Stimulated activated CD8-positive, alpha-beta memory T cell treated with anti-CD3 and anti-CD28 coated beads, Interleukin-4, amount 100 ng/mL, for 1 hour (primary cell): ENCODE measurements around the gene NPTXR.

ENCODE experiments used
- DNase-seq, 2 donors: peaks; one replicate each; pipeline ENCODE4 v3.0.0-alpha.2; 2020; ENCODE audit warnings: low read depth in 2 of 2, low spot score in 1 of 2

Gene NPTXR

GRCh38 chr22:38843657-38844314 is at the start of gene NPTXR:
TSS of gene NPTXR (minus strand) at chr22:38844028.
- DNase-seq: no peak

- DNase-seq: no peak
These were observed 47.4 kb upstream of the NPTXR start for GRCh38 chr22:38891256-38891655.

- no peak for DNase-seq
These were observed 46.5 kb upstream of the NPTXR start for GRCh38 chr22:38890377-38890776.

GRCh38 chr22:38886333-38886732 is 42.5 kb upstream of the NPTXR start:
- no peak for DNase-seq

- no peak for DNase-seq
These were observed 39.3 kb upstream of the NPTXR start for GRCh38 chr22:38882972-38883622.

GRCh38 chr22:38881997-38882879 is 38.4 kb upstream of the NPTXR start:
- DNase-seq: no peak

- no peak for DNase-seq
These were observed 37.6 kb upstream of the NPTXR start for GRCh38 chr22:38881464-38881871.

- DNase-seq: no peak
These were observed 36.1 kb upstream of the NPTXR start for GRCh38 chr22:38879961-38880360.

- DNase-seq: no peak
These were observed 35.4 kb upstream of the NPTXR start for GRCh38 chr22:38879108-38879729.

GRCh38 chr22:38878001-38878400 is 34.2 kb upstream of the NPTXR start:
- no peak for DNase-seq

- no peak for DNase-seq
These were observed 30.8 kb upstream of the NPTXR start for GRCh38 chr22:38874529-38875222.

GRCh38 chr22:38873469-38874411 is 29.9 kb upstream of the NPTXR start:
- DNase-seq: peak in 1 of 2 donors; percentile 41

GRCh38 chr22:38872831-38873248 is 29.0 kb upstream of the NPTXR start:
- DNase-seq: no peak

GRCh38 chr22:38872172-38872830 is 28.5 kb upstream of the NPTXR start, which contains the start of gene CBX6:
TSS of gene CBX6 (minus strand) at chr22:38872216. CDS start at chr22:38872190, 26 bp downstream.
- peak; percentile 89 to 91 for DNase-seq

- no peak for DNase-seq
These were observed 27.7 kb upstream of the NPTXR start for GRCh38 chr22:38871360-38872171.

GRCh38 chr22:38870791-38871359 is 27.0 kb upstream of the NPTXR start:
- DNase-seq: no peak

GRCh38 chr22:38870312-38870741 is 26.5 kb upstream of the NPTXR start:
- peak; percentile 78 to 86 for DNase-seq

- no peak for DNase-seq
These were observed 25.8 kb upstream of the NPTXR start for GRCh38 chr22:38869663-38870062.
